ENCODE data around the gene COL7A1.
"Not testable (repeated sequence)": the region's sequence is repeated elsewhere in the genome, so short reads cannot be mapped to it uniquely, and the experiment has no call there.

COL7A1 gene

DNA sequence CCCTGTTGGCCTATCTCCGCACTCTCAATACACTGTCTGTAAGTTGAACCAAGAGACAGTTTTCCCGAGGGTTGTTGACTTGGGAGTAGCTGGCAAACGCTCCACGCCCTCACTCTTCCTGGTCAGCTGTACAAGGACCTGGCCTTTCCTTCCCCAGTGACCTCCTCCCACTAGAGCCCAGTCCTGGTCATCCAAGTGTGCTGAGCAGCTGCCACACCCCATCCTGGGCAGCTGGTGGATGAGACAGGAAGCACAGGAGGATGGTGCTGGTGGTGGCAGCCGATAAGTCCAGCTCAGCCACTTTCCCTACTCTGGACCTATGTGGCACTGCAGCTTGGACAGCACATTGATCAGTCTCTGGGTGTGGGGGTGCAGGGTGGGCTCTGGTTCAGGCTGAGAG is 58.3 kb downstream of the COL7A1 start:
- no peak for DNase-seq

DNA sequence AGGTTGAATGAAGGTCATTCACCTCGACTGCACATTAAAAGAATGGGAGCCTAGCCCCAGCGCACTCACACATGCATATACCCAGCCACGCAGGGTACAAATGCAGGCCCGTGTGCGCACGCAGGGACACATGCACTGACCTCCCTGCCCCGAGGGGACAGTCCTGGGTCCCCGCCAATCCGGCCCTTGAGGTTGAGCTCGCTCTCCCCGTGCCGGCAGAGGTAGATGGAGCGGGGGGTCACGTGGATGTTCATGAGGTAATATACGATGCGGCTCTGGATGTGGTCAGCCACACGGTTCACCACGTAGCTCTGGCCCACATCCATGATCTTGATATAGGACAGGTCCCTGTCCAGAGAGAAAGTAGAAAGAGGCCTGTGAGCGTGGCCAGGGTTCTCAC is 59.0 kb downstream of the COL7A1 start:
- DNase-seq = no peak

DNA sequence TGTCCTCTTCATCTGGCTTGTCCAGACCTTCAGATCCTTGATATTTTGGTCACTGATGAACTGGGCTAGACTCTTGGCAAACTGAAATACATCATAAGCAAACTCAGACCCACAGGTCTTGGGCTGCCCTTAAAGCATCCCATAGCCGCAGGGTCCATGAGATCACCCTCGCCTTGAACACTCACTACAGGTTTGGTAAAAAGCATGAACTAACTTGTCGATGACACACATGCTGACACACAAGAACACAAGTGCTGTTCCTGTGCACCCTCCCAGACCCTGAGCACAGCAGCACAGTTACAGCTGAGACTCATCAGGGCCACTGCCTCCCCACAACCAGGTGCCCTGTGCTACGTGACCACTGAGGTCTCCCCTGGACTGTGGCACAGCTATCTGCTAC is 59.6 kb downstream of the COL7A1 start:
- no peak for DNase-seq

DNA sequence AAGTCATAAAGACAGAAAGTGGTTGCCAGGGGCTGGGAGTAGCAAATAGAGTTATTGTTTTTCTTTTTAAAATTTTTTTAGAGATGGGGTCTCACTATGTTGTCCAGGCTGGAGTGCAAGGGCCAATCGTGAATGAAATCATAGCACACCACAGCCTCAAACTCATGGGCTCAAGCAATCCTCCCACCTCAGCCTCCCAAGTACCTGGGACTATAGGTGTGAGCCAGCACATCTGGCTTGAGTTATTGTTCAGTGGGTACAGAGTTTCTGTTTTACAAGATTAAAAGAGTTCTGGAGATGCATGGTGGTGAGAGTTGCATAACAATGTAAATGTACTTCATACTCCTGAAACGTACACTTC is 62.2 kb downstream of the COL7A1 start:
- no peak for DNase-seq

DNA sequence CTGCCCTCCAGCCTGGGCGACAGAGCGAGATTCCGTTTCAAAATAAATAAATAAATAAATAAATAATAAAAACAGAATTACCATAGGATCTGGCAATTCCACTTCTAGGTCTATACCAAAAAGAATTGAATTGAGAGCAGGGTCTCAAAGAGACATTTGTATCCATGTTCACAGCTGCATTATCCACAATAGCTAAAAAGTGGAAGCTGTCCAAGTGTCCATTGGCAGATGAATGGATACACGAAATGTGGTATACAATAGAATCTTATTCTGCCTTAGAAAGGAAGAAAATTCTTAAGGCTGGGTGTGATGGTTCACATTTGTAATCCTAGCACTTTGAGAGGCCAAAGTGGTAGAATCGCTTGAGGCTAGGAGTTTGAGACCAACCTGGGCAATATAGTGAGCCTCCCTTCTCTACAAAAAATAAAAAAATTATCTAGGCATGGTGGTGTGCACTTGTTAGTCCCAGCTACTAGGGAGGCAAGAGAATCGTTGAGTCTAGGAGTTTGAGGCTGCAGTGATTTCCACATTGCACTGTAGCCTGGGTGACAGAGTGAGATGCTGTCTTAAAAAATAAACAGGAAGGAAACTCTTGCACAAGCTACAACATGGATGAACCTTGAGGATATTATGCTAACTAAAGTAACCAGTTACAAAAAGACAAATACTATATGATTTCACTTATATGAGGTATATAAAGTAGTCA is 62.7 kb downstream of the COL7A1 start:
- no peak for DNase-seq

DNA sequence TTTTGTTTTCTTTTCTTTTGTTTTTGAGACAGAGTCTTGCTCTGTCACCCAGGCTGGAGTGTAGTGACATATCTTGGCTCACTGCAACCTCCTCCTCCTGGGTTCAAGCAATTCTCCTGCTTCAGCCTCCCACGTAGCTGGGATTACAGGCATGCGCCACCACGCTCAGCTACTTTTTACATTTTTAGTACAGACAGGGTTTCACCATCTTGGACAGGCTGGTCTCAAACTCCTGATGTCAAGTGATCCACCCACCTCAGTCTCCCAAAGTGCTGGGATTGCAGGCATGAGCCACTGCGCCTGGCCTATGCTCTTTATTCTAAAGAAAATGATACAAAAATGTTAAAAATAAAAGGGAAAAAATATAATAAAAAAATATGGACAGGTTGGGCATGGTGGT is 64.4 kb downstream of the COL7A1 start:
- not testable (repeated sequence) for DNase-seq

DNA sequence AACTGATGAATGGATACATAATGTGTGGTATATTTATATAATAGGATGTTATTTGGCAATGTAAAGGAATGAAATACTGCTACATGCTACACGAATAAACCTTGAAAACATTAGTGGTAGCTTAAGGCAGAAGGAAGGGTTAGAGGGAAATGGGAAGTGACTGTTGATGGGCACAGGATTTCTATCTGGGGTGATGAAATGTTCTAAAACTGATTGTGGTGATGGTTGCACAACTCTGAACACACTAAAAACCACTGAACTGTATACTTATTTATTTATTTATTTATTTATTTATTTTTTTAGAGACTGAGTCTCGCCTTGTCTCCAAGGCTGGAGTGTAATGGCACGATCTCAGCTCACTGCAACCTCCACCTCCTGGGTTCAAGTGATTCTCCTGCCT is 66.4 kb downstream of the COL7A1 start:
- DNase-seq = no peak

DNA sequence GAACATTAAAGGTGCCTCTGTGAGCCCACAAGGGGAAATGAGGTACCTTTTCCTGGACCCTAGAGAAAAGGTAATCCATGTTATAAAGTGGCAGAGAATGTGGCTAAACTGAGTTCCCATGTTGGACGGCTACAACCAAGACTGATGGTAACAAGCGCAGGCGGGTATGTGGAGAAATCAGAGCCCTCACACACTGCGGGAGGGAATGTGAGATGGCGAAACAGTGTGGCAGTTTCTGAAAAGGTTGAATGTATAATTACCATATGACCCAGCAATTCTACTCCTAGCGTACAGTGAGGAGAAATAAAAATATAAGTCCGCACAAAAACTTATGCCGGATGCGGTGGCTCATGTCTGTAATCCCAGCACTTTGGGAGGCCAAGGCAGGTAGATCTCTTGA is 67.1 kb downstream of the COL7A1 start:
- DNase-seq = no peak

DNA sequence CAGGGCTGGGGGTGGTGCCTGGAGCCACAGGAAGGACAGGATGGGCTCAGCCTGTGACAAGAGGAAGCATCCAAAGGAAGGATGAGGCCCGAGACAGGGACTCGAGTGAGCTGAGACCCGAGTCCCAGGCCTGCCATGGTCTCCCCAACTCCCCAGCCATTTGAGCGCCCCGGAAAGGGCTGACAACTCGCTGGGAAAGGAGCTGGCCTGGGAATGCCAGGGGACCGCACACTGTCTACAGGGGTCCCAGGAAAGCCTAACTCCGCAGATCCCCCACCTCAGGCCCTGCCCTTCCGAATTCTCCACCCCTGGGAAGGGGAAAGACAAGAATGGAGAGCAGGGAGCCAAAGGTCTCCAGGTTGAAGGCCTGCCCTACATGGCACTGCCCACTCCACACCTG is 70.2 kb downstream of the COL7A1 start:
- no peak for DNase-seq

DNA sequence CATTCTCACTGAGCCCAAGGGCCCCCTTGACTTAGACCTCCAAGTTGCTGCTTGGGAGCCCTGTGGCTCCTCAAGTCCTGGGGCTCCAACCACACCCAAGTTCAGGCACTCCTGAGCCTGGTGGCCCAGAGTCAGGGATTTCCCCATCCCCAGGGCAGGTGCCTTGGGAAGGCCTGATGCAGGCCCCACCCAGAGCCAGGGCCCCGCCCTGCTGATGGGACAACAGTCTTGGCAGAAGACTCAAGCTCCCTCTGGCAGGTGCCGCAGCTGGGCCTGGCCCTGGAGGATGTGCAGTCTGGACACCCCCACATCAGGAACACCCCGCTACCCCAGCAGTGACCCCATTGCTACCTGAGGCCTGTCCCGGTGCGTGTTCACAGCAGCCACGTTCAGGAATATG is 73.5 kb downstream of the COL7A1 start:
- no peak for DNase-seq

DNA sequence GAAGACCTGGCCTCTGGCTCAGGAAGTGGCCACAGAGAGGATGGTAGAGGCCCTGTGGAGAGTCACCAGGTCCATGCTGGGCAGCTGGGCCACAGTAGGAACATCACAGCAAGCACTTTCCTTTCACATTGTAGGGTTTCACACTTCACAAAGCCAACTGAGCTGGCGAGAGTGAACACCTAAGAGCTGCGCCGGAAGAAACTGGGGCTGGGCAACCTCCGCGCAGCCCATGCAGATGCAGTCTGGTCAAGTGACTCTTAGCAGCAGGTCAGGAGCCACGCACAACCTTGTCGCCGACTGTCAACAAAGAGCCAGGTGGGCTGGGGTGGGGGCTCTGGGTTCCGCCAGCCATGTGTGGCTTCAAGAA is 75.9 kb downstream of the COL7A1 start:
- no peak for DNase-seq

DNA sequence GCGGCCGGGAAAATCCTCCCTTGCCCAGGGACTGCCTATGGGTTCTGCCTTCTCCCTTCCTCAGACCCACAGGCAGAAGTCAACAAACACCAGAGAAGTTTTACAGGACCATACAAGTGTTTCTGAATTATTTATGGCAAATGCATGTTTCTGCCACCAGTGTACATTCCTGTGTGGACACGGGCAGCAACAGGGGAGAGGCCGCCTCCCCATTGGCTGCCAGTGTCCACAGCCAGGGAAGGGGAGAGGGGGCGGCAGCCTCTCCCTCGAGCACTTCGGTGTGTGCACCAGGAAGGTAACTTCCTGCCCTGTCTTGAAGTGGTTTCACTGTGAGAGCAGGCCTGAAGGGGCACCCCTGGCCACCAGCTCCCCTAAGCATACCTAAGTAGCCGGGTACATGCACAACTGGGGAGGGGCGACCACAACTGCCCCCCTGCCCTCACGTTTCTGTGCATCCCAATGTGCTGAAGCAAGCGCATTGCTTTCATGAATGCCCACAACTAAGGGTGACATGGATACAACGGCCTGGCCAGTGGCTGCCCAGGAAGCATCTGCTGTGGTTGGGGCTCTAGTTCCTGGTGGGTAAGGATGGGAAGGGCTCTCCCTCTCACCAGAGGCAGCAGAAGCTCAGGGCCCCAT is 76.4 kb downstream of the COL7A1 start:
- no peak for DNase-seq

DNA sequence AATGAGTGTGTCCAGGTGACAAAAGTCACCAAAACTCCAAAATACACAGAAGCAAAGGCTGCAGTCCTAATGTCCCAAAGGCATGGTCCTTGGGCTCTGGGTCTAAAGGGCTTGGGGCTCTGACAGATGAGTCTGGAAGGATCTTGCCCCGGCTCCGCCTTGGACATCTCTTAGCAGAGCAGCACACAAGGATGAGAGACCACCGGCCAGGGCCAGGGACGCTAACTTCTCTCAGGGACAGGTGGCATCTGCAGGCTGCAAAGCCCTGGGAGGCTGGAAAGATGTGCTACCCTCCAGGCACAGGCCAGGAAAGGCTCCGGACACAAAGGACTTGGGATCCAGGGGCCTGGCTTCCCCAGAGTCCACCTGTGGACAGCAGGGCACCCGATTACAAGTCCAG is 77.1 kb downstream of the COL7A1 start:
- DNase-seq = no peak

DNA sequence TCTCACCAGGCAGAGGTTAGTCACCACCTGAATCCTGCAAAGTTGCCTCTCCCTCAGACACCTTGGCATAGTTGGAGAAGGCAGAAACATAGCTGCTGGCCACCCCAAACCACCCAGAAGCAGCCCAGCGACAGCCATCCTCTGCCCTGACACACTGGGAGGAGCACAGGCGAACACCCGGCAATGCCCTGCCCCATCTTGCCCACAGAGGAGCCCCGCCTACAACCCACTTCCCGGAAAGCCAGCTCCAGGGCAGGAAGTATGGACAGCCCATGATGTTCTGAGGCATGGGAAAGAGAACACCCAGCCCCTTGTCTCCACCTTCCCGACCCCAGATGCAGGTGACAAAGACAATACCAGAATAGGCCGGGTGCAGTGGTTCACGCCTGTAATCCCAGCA is 78.6 kb downstream of the COL7A1 start:
- DNase-seq = no peak

DNA sequence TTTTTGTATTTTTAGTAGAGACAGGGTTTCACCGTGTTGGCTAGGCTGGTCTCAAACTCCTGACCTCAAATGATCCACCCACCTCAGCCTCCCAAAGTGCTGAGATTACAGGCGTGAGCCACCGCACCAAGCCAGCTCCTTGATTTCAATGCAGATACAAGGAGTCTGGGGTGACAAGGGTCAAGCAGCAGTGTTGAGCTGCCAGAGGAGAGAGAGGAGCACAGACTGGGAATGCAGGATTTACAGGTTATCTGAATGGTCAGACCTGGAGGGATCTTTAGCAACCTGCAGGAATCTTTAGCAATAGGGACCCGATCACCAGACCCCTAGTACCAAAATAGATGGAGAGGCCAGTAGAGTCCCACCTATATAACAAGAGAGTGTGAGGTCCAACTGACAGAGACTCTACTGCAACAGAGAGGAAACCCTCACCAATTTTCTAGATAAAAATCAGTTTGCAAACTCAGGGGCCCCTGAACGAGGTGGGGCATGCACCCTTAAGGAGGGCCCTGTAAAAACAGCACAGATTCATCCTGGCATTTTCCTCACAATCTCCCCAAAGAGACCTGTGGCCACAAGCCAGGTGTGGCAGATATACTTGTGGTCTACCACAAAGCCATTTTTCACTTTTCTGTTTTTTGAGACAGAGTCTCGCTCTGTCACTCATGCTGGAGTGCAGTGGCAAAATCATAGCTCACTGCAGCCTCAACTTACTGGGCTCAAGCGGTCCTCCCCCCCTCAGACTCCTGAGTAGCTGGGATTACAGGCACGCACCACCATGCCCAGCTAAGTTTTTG is 80.5 kb downstream of the COL7A1 start:
- no peak for DNase-seq
